GM18951 (cell line): Measurements from ENCODE around the gene PER1.

Experiments used
- POLR2A ChIP-seq: IDR thresholded peaks from 4 replicates; pipeline ENCODE4 v1.6.1; 2011; ENCODE audit warnings: mild to moderate bottlenecking; ENCODE audit not compliant: insufficient read length, insufficient read depth; ENCODE audit errors: extremely low read depth
- in situ Hi-C: fragments of 300-500 bp; cut with MboI; formaldehyde crosslinking; loops from one replicate; pipeline ENCODE4 v1.12.0; 2022; ENCODE audit warnings: low sequenced_read_pairs, mixed read lengths, inconsistent platforms; ENCODE audit not compliant: unreplicated experiment

Gene PER1, protein sequence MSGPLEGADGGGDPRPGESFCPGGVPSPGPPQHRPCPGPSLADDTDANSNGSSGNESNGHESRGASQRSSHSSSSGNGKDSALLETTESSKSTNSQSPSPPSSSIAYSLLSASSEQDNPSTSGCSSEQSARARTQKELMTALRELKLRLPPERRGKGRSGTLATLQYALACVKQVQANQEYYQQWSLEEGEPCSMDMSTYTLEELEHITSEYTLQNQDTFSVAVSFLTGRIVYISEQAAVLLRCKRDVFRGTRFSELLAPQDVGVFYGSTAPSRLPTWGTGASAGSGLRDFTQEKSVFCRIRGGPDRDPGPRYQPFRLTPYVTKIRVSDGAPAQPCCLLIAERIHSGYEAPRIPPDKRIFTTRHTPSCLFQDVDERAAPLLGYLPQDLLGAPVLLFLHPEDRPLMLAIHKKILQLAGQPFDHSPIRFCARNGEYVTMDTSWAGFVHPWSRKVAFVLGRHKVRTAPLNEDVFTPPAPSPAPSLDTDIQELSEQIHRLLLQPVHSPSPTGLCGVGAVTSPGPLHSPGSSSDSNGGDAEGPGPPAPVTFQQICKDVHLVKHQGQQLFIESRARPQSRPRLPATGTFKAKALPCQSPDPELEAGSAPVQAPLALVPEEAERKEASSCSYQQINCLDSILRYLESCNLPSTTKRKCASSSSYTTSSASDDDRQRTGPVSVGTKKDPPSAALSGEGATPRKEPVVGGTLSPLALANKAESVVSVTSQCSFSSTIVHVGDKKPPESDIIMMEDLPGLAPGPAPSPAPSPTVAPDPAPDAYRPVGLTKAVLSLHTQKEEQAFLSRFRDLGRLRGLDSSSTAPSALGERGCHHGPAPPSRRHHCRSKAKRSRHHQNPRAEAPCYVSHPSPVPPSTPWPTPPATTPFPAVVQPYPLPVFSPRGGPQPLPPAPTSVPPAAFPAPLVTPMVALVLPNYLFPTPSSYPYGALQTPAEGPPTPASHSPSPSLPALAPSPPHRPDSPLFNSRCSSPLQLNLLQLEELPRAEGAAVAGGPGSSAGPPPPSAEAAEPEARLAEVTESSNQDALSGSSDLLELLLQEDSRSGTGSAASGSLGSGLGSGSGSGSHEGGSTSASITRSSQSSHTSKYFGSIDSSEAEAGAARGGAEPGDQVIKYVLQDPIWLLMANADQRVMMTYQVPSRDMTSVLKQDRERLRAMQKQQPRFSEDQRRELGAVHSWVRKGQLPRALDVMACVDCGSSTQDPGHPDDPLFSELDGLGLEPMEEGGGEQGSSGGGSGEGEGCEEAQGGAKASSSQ (N-terminal part only)

GRCh38 chr17:8152112-8152775, at the start of gene PER1:
PER1 (minus strand) TSS chr17:8152404; CDS start chr17:8150706, 1,698 bp downstream.
- peak; percentile 78 for TF ChIP-seq POLR2A
- in situ Hi-C loops: no loop called here

DNA sequence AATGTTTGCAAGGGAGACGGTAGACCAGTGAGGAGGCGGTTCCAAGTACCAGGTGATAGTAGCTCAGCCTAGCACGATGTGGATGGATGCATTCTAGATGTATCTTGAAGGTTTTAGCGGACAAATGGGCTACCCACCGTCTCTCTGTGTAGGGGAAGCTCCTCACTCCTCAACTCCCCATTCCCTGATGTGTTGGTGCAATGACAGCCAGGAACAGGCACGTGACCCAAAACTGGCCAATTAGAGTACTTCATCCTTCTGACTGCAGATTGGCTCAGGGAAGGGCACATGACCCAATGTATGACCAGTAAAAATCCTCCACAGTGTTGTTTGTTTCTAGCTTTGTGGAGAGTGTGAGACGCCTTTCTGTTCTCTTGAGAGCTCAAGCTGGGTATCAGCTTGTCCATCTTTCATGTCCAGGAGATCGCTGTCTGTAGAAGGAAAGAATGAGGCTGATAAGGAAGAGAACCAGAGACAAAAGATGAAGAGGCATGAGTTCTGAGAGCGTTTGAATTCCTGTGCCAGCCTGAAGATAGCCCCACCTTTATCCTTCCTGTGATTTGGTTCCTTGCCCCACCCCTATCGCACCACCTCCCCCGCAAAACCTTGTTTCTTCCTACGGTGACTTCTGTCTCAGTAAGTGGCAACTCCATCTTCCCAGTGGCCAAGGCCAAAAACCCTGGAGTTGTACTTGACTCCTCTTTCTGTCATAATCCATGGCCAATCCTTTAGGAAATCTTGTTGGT, 40.0 kb upstream of the PER1 start:
- TF ChIP-seq POLR2A: peak; percentile 49
- in situ Hi-C loops: no loop called here

GRCh38 chr17:8190506-8190905, 38.3 kb upstream of the PER1 start:
- TF ChIP-seq POLR2A: no peak
- in situ Hi-C loops: no loop called here

- in situ Hi-C loops: no loop called here
- peak; percentile 85 for TF ChIP-seq POLR2A
Observed at GRCh38 chr17:8189711-8190477, 37.7 kb upstream of the PER1 start, which contains the start of gene BORCS6. BORCS6 (minus strand) TSS chr17:8190180; CDS start chr17:8190140, 40 bp downstream.

- TF ChIP-seq POLR2A: no peak
- in situ Hi-C loops: no loop called here
Observed at GRCh38 chr17:8189041-8189710, 37.0 kb upstream of the PER1 start.

DNA sequence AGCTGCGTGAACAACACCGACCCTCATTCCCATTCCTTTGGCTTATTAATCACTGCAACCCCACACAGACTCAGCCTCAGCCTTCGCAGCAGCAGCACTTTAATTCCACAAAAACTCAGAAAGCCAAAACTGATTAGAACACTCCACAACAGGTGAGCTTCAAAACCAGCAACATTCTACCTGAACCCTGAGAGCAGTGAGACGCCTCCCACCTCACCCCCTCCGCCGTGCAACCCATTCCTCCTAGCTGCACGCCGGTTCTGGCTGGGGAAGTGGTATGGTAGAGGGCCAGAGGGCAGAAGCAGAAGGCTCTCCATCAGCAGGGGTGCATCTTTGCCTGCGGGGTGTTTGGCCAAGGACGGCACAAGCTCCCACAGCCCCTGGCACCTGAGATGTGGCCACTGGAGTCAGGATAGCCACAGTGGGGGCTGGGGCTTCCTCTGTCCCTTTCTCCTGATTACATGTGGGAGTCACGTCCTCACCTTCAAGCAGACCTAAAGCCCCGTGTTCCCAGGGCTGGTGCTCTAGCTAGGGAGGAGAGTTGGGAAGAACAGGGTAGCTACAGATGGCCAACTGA, 36.1 kb upstream of the PER1 start:
- in situ Hi-C loops: no loop called here
- TF ChIP-seq POLR2A: no peak

- no peak for TF ChIP-seq POLR2A
- in situ Hi-C loops: no loop called here
Observed at GRCh38 chr17:8187517-8188262, 35.5 kb upstream of the PER1 start.

DNA sequence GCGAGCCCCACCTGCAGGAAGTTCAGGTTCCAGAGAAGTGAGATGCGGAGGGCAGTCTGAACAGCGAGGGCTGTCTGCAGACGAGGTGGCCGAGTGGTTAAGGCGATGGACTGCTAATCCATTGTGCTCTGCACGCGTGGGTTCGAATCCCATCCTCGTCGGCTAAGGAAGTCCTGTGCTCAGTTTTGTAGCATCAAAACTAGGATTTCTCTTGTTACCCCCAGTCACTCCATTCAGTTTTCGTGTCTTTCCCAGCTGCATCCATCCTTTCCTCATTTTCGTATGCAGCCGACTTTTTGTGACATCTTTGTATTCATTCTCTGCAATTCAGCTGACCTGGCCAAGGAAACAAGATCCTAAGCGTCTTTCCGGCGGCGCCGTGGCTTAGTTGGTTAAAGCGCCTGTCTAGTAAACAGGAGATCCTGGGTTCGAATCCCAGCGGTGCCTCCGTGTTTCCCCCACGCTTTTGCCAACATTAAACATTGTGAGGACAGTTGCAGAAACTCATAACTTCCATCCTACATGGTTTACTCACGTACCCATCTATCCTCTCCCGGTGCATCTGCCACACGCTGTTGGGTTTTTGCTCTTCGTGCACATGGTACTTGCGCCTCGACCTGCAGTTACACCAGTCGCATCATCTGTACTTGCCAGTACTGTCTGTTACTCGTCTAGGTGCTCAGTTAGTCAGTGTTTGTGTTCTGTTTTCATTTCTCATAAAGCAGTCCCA, 34.7 kb upstream of the PER1 start:
- in situ Hi-C loops: no loop called here
- TF ChIP-seq POLR2A: no peak

DNA sequence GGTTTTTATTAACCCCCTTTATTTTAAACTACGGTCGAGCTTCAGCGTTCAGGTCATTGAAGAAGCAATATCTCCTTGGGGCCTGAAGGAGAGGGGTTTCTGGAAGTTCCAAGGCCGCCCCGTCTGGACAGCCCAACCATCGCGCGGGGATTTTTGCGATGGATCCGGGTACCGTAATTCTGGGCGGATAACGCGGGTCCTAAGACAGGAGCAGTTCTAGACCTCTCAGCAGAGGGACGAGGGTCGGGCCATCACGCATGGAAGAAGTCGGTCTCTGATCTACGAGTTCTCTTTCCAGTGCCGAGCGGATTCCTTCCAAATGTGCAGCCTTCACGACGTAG, 34.2 kb upstream of the PER1 start:
- in situ Hi-C loops: no loop called here
- no peak for TF ChIP-seq POLR2A
